ENCODE data around the gene IQSEC1. TPM values are rescaled to one million over a fixed set of nuclear protein-coding genes. Genes with fewer than 3 reads are reported as not detected.

The IQSEC1 gene
- total RNA-seq, 1 experiment from 2014 or later: 13.0 TPM

DNA sequence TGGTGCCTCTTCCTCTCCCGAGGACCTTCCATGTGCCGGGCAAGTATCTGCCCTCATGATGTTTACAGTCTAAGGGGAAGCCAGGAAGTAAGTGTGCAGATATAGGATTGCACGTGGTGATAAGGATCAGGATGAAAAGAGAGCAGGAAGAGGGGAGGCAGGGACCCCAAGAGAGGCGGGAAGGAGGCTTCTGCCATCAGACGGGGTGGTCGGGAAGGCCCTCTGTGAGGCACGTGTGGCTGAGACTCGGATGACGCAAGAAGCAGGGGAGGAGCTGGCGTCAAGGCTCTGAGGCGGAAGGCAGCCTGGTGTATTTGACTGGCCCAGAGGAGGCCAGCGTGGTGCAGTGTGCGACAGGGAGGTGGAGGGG is 762 bp upstream of the IQSEC1 start:
- CTCF ChIA-PET: interaction anchor here (1.2 kb wide), 1 partner anchor 18 kb away, joined by 3 read pairs; no protein-coding TSS in a partner anchor
- intact Hi-C loops (cut with micrococcal nuclease; ENCODE audit: unreplicated experiment): no loop called here
- DNase-seq (ENCODE audit: low spot score): no peak
- no peaks in the 10 kb centered on the region for H3K9me3 ChIP-seq (ENCODE audit: low read depth, low read length, poor library complexity, severe bottlenecking)
- BruUV-seq (replicated peaks): no TSS peak
- H3K4me1 ChIP-seq (ENCODE audit: insufficient read depth, low read length, poor library complexity, severe bottlenecking): no peaks in the 10 kb centered on the region
- H3K27me3 ChIP-seq (replicated peaks; ENCODE audit: insufficient read depth, low read depth, low read length, poor library complexity): peaks cover 57% of the 10 kb centered on the region
- no peak for TF ChIP-seq EZH2 (IDR thresholded peaks at IDR 0.05; ENCODE audit: borderline replicate concordance, low read depth, low read length, poor library complexity, severe bottlenecking)
- TF ChIP-seq, protein P1, sequence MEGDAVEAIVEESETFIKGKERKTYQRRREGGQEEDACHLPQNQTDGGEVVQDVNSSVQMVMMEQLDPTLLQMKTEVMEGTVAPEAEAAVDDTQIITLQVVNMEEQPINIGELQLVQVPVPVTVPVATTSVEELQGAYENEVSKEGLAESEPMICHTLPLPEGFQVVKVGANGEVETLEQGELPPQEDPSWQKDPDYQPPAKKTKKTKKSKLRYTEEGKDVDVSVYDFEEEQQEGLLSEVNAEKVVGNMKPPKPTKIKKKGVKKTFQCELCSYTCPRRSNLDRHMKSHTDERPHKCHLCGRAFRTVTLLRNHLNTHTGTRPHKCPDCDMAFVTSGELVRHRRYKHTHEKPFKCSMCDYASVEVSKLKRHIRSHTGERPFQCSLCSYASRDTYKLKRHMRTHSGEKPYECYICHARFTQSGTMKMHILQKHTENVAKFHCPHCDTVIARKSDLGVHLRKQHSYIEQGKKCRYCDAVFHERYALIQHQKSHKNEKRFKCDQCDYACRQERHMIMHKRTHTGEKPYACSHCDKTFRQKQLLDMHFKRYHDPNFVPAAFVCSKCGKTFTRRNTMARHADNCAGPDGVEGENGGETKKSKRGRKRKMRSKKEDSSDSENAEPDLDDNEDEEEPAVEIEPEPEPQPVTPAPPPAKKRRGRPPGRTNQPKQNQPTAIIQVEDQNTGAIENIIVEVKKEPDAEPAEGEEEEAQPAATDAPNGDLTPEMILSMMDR (conservative IDR thresholded peaks at IDR 0.05; ENCODE audit: low read depth, low read length): no peak
- no peak overlapping the region for H3K27ac ChIP-seq (ENCODE audit: low read depth, low read length, poor library complexity, severe bottlenecking)
- POLR2A ChIA-PET (ENCODE audit: low non-redundant PET): no interaction called here
- no peaks in the 10 kb centered on the region for H3K36me3 ChIP-seq (ENCODE audit: insufficient read depth, low read length, poor library complexity, severe bottlenecking)
- no peak overlapping the region for H3K4me3 ChIP-seq (ENCODE audit: low read depth, low read length, poor library complexity, severe bottlenecking)

DNA sequence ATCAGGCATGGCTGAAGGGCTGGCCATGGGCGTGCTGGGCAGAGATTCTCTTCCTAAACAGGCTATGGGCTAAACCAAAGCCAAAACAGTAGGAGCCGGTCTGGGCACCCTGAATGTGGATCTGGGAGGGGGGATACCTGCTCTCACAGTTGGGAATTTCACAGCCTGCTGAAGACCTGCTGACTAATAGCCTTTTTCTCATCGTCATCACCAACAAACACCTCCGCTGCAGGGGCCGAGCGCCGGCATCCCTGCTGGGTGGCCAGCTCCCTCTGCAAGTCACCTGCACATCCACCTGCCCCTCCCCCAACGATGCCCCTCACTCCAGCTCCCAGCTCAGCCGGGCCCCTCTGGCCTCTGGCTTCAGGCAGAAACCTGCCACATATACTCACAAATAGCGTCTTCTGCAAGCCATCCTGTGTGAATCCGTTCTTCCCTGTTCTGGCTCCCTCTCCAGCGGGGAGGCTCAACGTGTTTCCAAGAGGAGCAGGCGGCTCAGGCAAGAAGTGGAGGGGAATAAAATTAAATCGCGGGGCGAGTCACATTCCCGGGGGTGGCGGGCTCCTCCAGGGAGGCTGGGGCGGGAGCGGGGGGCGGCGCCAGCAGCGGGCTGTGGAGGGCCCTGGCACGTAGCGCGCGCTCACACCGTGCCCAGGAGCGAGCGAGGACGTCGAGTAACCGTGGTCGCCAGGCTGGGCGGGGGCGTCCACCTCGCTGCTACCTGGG is 466 bp downstream of the IQSEC1 start:
- no peaks in the 10 kb centered on the region for H3K9me3 ChIP-seq (ENCODE audit: low read depth, low read length, poor library complexity, severe bottlenecking)
- H3K27me3 ChIP-seq (replicated peaks; ENCODE audit: insufficient read depth, low read depth, low read length, poor library complexity): peaks cover 53% of the 10 kb centered on the region
- H3K4me1 ChIP-seq (ENCODE audit: insufficient read depth, low read length, poor library complexity, severe bottlenecking): no peaks in the 10 kb centered on the region
- intact Hi-C loops (cut with micrococcal nuclease; ENCODE audit: unreplicated experiment): no loop called here
- TF ChIP-seq, protein P1 (conservative IDR thresholded peaks at IDR 0.05; ENCODE audit: low read depth, low read length): no peak
- TF ChIP-seq EZH2 (IDR thresholded peaks at IDR 0.05; ENCODE audit: borderline replicate concordance, low read depth, low read length, poor library complexity, severe bottlenecking): no peak
- POLR2A ChIA-PET (ENCODE audit: low non-redundant PET): no interaction called here
- no peak for DNase-seq (ENCODE audit: low spot score)
- CTCF ChIA-PET: interaction anchor here (1.2 kb wide), 1 partner anchor 19 kb away, joined by 3 read pairs; no protein-coding TSS in a partner anchor
- H3K4me3 ChIP-seq (ENCODE audit: low read depth, low read length, poor library complexity, severe bottlenecking): no peak overlapping the region
- no TSS peak for BruUV-seq (replicated peaks)
- no peak overlapping the region for H3K27ac ChIP-seq (ENCODE audit: low read depth, low read length, poor library complexity, severe bottlenecking)
- H3K36me3 ChIP-seq (ENCODE audit: insufficient read depth, low read length, poor library complexity, severe bottlenecking): no peaks in the 10 kb centered on the region

DNA sequence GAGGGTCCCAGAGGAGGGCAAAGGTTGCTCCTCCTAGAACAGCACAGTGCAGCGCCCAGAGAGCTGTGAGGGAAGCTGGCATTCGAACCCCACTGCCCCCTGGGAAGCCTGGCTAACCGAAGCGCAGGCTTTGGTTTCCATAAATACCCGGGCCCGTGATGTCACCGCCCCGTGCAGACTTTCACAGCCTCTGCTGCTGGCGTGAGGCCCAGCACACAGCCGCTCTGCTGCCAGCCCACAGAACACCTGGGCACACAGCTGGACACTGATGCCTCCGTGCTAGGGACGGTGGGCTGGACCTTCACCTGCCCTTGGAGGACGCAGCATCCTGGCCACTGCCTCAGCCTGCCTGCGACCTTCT is 1.0 kb downstream of the IQSEC1 start:
- Histone ChIP-seq H3K4me1 (ENCODE audit: insufficient read depth, low read length, poor library complexity, severe bottlenecking) (no peaks in the 10 kb centered on the region), H3K27me3 (replicated peaks; ENCODE audit: insufficient read depth, low read depth, low read length, poor library complexity) (peaks cover 50% of the 10 kb centered on the region), H3K9me3 (ENCODE audit: low read depth, low read length, poor library complexity, severe bottlenecking) (no peaks in the 10 kb centered on the region), H3K4me3 (ENCODE audit: low read depth, low read length, poor library complexity, severe bottlenecking) (no peak overlapping the region), H3K36me3 (ENCODE audit: insufficient read depth, low read length, poor library complexity, severe bottlenecking) (no peaks in the 10 kb centered on the region), H3K27ac (ENCODE audit: low read depth, low read length, poor library complexity, severe bottlenecking) (no peak overlapping the region)
- TF ChIP-seq, protein P1 (conservative IDR thresholded peaks at IDR 0.05; ENCODE audit: low read depth, low read length): no peak
- TF ChIP-seq EZH2 (IDR thresholded peaks at IDR 0.05; ENCODE audit: borderline replicate concordance, low read depth, low read length, poor library complexity, severe bottlenecking): no peak
- intact Hi-C loops (cut with micrococcal nuclease; ENCODE audit: unreplicated experiment): no loop called here
- DNase-seq (ENCODE audit: low spot score): no peak
- ChIA-PET POLR2A (ENCODE audit: low non-redundant PET) (no interaction called here), CTCF (no interaction called here)
- BruUV-seq (replicated peaks): no TSS peak

Data from A673 (cell line).